Neuronal stem cell (in vitro differentiated cells): Measurements from ENCODE around the gene MFNG.

ENCODE experiments used
- DNase-seq: peaks from one replicate; pipeline ENCODE4 v3.0.0-alpha.2; 2013; ENCODE audit warnings: low spot score
- H2AFZ ChIP-seq: one replicate; pipeline ENCODE4 v1.6.1; 2013; ENCODE audit warnings: mild to moderate bottlenecking, low read length, inconsistent platforms
- H2AK5ac ChIP-seq: 2 replicates; pipeline ENCODE4 v1.6.1; 2013; ENCODE audit warnings: low read depth, mild to moderate bottlenecking, inconsistent platforms, low read length, moderate library complexity, mixed read lengths
- H2BK120ac ChIP-seq: 2 replicates; pipeline ENCODE4 v1.6.1; 2013; ENCODE audit warnings: low read depth, mild to moderate bottlenecking, inconsistent platforms, low read length, moderate library complexity, mixed read lengths
- H2BK12ac ChIP-seq: one replicate; pipeline ENCODE4 v1.6.1; 2013; ENCODE audit warnings: low read length, inconsistent platforms
- H2BK15ac ChIP-seq: 2 replicates; pipeline ENCODE4 v1.6.1; 2013; ENCODE audit warnings: mild to moderate bottlenecking, low read length, inconsistent platforms, mixed read lengths
- H2BK5ac ChIP-seq: one replicate; pipeline ENCODE4 v1.6.1; 2013; ENCODE audit warnings: inconsistent platforms, mild to moderate bottlenecking, low read length, moderate library complexity
- H3K14ac ChIP-seq: one replicate; pipeline ENCODE4 v1.6.1; 2013; ENCODE audit warnings: low read length, inconsistent platforms
- H3K18ac ChIP-seq: 2 replicates; pipeline ENCODE4 v1.6.1; 2013; ENCODE audit warnings: low read length, inconsistent platforms
- H3K23ac ChIP-seq: 2 replicates; pipeline ENCODE4 v1.6.1; 2013; ENCODE audit warnings: low read depth, mild to moderate bottlenecking, mixed read lengths, low read length, inconsistent platforms; ENCODE audit not compliant: poor library complexity
- H3K27ac ChIP-seq: replicated peaks from 3 replicates; pipeline ENCODE4 v1.5.1; 2013; ENCODE audit warnings: low read length, inconsistent platforms
- H3K27me3 ChIP-seq, 3 experiments: 2 replicates each; pipeline ENCODE4 v1.6.1; 2013; ENCODE audit warnings: low read length in 3 of 3, mild to moderate bottlenecking in 2 of 3, inconsistent platforms in 1 of 3, low read depth in 1 of 3, mixed read lengths in 1 of 3, moderate library complexity in 1 of 3; ENCODE audit not compliant: control insufficient read depth in 3 of 3, insufficient read depth in 3 of 3
- H3K36me3 ChIP-seq, 2 donors: replicated peaks in 1 of 2; 2 replicates each; pipeline ENCODE4 v1.6.1; 2013; ENCODE audit warnings: low read length in 2 of 2; ENCODE audit not compliant: control insufficient read depth in 2 of 2, insufficient read depth in 2 of 2
- H3K4ac ChIP-seq: 2 replicates; pipeline ENCODE4 v1.6.1; 2013; ENCODE audit warnings: inconsistent platforms, mild to moderate bottlenecking, low read length, moderate library complexity
- H3K4me1 ChIP-seq, 2 donors: 1 replicate in 1 of 2; 2 replicates in 1 of 2; pipeline ENCODE4 v1.6.1; 2013; ENCODE audit warnings: low read length in 2 of 2, low read depth in 1 of 2; ENCODE audit not compliant: control insufficient read depth in 2 of 2, insufficient read depth in 1 of 2
- H3K4me2 ChIP-seq: one replicate; pipeline ENCODE4 v1.6.1; 2013; ENCODE audit warnings: mild to moderate bottlenecking, low read length, inconsistent platforms; ENCODE audit not compliant: insufficient read depth, poor library complexity, severe bottlenecking
- H3K4me3 ChIP-seq, 2 donors: 2 replicates each; pipeline ENCODE4 v1.5.1; 2013; ENCODE audit warnings: low read length in 2 of 2, mild to moderate bottlenecking in 2 of 2, inconsistent platforms in 1 of 2, moderate library complexity in 1 of 2
- H3K79me1 ChIP-seq: one replicate; pipeline ENCODE4 v1.6.1; 2013; ENCODE audit warnings: low read depth, mild to moderate bottlenecking, inconsistent platforms, low read length, moderate library complexity
- H3K9ac ChIP-seq: one replicate; pipeline ENCODE4 v1.6.1; 2013; ENCODE audit warnings: mild to moderate bottlenecking, low read depth, low read length, inconsistent platforms; ENCODE audit not compliant: poor library complexity
- H3K9me3 ChIP-seq, 2 donors: replicated peaks in 1 of 2; 2 replicates each; pipeline versions ENCODE3 to v1.6.1; 2013; ENCODE audit warnings: low read length in 2 of 2, mild to moderate bottlenecking in 2 of 2, inconsistent platforms in 1 of 2, low read depth in 1 of 2, mixed read lengths in 1 of 2, moderate library complexity in 1 of 2; ENCODE audit not compliant: control insufficient read depth in 2 of 2, insufficient read depth in 1 of 2
- H4K8ac ChIP-seq: one replicate; pipeline ENCODE4 v1.6.1; 2013; ENCODE audit warnings: low read depth, mild to moderate bottlenecking, inconsistent platforms, low read length, moderate library complexity
- H4K91ac ChIP-seq: one replicate; pipeline ENCODE4 v1.6.1; 2013; ENCODE audit warnings: low read length, low read depth, mild to moderate bottlenecking, inconsistent platforms; ENCODE audit not compliant: poor library complexity
- WGBS, 2 donors: extraction: QIAGEN DNeasy Blood & Tissue Kit; methylation state at CpG; one replicate each; pipeline ENCODE4 v1.1.7; 2013; ENCODE audit warnings: missing lambda C conversion rate in 2 of 2, mixed read lengths in 1 of 2; ENCODE audit not compliant: insufficient read length in 2 of 2, insufficient replicate concordance in 1 of 2; ENCODE audit errors: extremely low coverage in 2 of 2; 5-methylcytosine and 5-hydroxymethylcytosine counted together

MFNG gene

GRCh38 chr22:37525746-37526350 lies 39.7 kb upstream of the MFNG start:
- no peak overlapping the region for H3K9ac ChIP-seq
- H3K23ac ChIP-seq: no peak overlapping the region
- DNase-seq: no peak
- no peak overlapping the region for H3K4me2 ChIP-seq
- peaks cover 0 to 11% (median 0%) of the 10 kb centered on the region in 3 experiments for H3K27me3 ChIP-seq
- H3K14ac ChIP-seq: no peak overlapping the region
- no peaks in the 10 kb centered on the region for H3K79me1 ChIP-seq
- H2BK120ac ChIP-seq: no peak overlapping the region
- peak overlapping the region in 1 of 2 donors; percentile 38 for H3K4me3 ChIP-seq
- H4K8ac ChIP-seq: no peak overlapping the region
- H3K4ac ChIP-seq: no peak overlapping the region
- peaks cover 0 to 1% of the 10 kb centered on the region in 2 donors for H3K4me1 ChIP-seq
- no peak overlapping the region for H3K18ac ChIP-seq
- H3K9me3 ChIP-seq: no peaks in the 10 kb centered on the region
- no peak overlapping the region for H2AK5ac ChIP-seq
- H3K27ac ChIP-seq: no peak overlapping the region
- no peak overlapping the region for H4K91ac ChIP-seq
- no peak overlapping the region for H2BK15ac ChIP-seq
- no peak overlapping the region for H2AFZ ChIP-seq
- no peak overlapping the region for H2BK12ac ChIP-seq
- WGBS, 2 donors: no CpG with 5 or more reads among the region's 7 CpGs
- H2BK5ac ChIP-seq: no peak overlapping the region
- H3K36me3 ChIP-seq: no peaks in the 10 kb centered on the region

DNA sequence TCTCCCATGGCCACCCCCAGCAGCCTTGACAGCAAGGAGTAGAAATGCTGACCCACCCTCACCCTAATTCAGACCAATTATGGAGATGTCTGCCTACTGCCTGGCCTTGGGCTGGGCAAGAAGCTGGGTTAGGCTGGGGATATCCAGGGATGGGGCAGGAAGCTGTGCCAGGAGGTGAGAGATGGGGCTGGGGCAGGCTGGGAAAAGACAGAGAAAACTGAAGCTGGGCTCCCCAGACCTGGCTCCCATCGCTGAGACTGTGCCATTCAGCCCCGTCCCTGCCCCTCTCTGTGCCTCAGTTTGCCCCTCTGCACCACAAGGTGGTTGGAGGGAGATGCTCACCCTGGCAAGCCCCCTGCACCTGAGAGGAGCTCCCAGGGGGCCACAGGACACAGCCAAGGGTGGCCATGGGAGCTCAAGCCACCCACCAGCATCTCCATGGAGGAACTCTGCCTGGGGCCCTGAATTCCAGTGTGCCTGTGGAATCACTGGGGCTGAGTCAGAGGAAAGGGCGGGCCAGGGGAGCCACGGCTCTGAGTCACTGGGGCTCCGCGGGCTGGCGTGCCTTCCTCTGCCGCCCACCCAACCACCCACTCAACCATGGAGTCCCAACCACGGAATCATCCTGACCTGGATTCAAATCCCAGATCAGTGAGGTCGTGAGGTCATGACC lies 39.0 kb upstream of the MFNG start:
- no peak overlapping the region for H2BK120ac ChIP-seq
- H3K18ac ChIP-seq: peak overlapping the region; percentile 79
- H3K27me3 ChIP-seq: peaks cover 0 to 11% (median under 1%) of the 10 kb centered on the region in 3 experiments
- no CpG with 5 or more reads among the region's 10 CpGs for WGBS, 2 donors
- no peaks in the 10 kb centered on the region for H3K36me3 ChIP-seq
- H3K23ac ChIP-seq: no peak overlapping the region
- no peaks in the 10 kb centered on the region for H3K9me3 ChIP-seq
- H3K14ac ChIP-seq: no peak overlapping the region
- H3K4me2 ChIP-seq: no peak overlapping the region
- H3K4me3 ChIP-seq: no peak overlapping the region
- H3K4ac ChIP-seq: no peak overlapping the region
- H3K79me1 ChIP-seq: no peaks in the 10 kb centered on the region
- H2AFZ ChIP-seq: no peak overlapping the region
- H2BK15ac ChIP-seq: no peak overlapping the region
- H3K9ac ChIP-seq: peak overlapping the region; percentile 26
- H3K27ac ChIP-seq: no peak overlapping the region
- H3K4me1 ChIP-seq: peaks cover 0 to 1% of the 10 kb centered on the region in 2 donors
- no peak overlapping the region for H4K8ac ChIP-seq
- no peak for DNase-seq
- no peak overlapping the region for H4K91ac ChIP-seq
- H2BK12ac ChIP-seq: no peak overlapping the region
- peak overlapping the region; percentile 76 for H2AK5ac ChIP-seq
- H2BK5ac ChIP-seq: peak overlapping the region; percentile 30

- H3K4me3 ChIP-seq: no peak overlapping the region
- H3K14ac ChIP-seq: no peak overlapping the region
- no peak overlapping the region for H3K9ac ChIP-seq
- H3K23ac ChIP-seq: no peak overlapping the region
- no peak overlapping the region for H4K91ac ChIP-seq
- H2BK12ac ChIP-seq: no peak overlapping the region
- H3K36me3 ChIP-seq: no peaks in the 10 kb centered on the region
- H3K27me3 ChIP-seq: peaks cover 4 to 25% (median 16%) of the 10 kb centered on the region in 3 experiments
- no peak overlapping the region for H2BK15ac ChIP-seq
- no peaks in the 10 kb centered on the region for H3K79me1 ChIP-seq
- H2AK5ac ChIP-seq: no peak overlapping the region
- H2BK5ac ChIP-seq: no peak overlapping the region
- DNase-seq: no peak
- no peak overlapping the region for H3K27ac ChIP-seq
- H4K8ac ChIP-seq: no peak overlapping the region
- H3K4ac ChIP-seq: no peak overlapping the region
- WGBS, 2 donors: no CpG with 5 or more reads among the region's 6 CpGs
- peak overlapping the region; percentile 54 for H2AFZ ChIP-seq
- no peak overlapping the region for H2BK120ac ChIP-seq
- peaks cover 0 to 1% of the 10 kb centered on the region in 2 donors for H3K9me3 ChIP-seq
- H3K18ac ChIP-seq: no peak overlapping the region
- peaks cover 10% of the 10 kb centered on the region in 2 donors for H3K4me1 ChIP-seq
- H3K4me2 ChIP-seq: no peak overlapping the region
These were observed 36.3 kb upstream of the MFNG start for GRCh38 chr22:37522482-37522881.

DNA sequence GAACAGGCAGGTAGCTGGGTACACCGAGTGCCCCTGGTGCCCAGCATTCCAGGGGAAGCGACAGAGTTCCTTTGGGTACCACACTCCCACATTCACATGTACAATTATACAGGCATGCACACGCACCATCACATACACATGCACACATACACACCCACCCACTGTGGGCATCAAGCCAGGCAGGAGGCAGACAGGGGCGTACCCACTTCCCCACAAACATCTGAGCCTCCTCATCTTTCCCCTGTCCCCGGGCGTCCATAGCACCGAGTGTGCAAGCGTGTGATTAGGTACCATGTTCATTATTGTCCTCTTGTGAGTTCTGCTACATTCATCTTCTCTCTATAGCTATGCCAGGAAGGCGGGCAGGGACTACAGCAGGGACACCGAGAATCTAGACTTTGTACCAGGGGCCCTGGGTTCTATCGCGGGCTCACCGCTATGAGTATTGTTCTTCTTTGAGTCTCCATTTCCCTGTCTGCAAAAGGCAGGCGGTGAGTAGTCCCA lies 35.1 kb upstream of the MFNG start:
- Histone ChIP-seq H4K91ac (no peak overlapping the region), H3K23ac (no peak overlapping the region), H2BK5ac (no peak overlapping the region), H2BK120ac (peak overlapping the region; percentile 20), H3K36me3 (peaks cover 0 to 3% of the 10 kb centered on the region in 2 donors), H3K27ac (no peak overlapping the region), H4K8ac (no peak overlapping the region), H3K4me1 (peaks cover 10% of the 10 kb centered on the region in 2 donors), H2AFZ (no peak overlapping the region), H2BK12ac (no peak overlapping the region), H3K18ac (no peak overlapping the region), H2BK15ac (no peak overlapping the region), H3K79me1 (no peaks in the 10 kb centered on the region), H3K14ac (no peak overlapping the region), H3K4me3 (no peak overlapping the region), H3K4ac (no peak overlapping the region), H3K9ac (no peak overlapping the region), H2AK5ac (no peak overlapping the region), H3K27me3 (peaks cover 4 to 25% (median 16%) of the 10 kb centered on the region in 3 experiments), H3K9me3 (peaks cover 0 to 1% of the 10 kb centered on the region in 2 donors), H3K4me2 (no peak overlapping the region)
- no peak for DNase-seq
- no CpG with 5 or more reads among the region's 14 CpGs for WGBS, 2 donors
